Measurements from ENCODE around the gene ACSS2. TPM values are rescaled to one million over a fixed set of nuclear protein-coding genes. Genes with fewer than 3 reads are reported as not detected.

Gene ACSS2
- total RNA-seq, 1 donor from 2014 or later, result 131 TPM

DNA sequence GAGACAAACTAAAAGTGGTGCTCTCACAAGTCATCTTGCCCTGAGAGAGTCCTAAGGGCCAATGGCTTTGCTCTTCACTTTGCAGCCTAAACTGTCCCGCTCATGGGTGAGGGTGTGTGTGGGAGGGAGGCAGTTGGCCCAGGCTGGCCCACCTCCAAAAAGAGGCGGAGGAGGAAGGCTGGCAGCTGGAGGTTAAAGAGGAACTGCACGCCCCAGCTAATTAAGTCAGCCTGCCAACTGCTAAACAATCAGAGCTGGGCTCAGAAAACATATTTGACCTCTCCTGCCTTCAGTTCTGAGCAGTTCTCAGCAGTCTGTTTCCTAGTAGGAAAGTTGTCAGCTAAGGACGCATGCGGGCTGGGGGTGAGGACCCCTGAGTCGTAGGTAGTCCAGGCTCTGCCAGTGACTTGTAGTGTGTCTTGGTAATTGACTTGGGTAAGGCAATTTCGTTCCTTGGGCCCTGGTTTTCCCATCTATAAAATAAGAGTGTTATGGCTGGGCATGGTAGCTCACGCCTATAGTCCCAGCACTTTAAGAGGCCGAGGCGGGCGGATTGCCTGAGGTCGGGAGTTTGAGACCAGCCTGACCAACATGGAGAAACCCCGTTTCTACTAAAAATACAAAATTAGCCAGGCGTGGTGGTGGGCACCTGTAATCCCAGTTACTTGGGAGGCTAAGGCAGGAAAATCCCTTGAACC, 62.2 kb downstream of the ACSS2 start:
- ATAC-seq, result peak; percentile 71 to 80
- peak; percentile 74 for DNase-seq
- H3K9me3 ChIP-seq, result no peaks in the 10 kb centered on the region
- H3K36me3 ChIP-seq, result peaks cover 47% of the 10 kb centered on the region
- TF ChIP-seq, protein P1, sequence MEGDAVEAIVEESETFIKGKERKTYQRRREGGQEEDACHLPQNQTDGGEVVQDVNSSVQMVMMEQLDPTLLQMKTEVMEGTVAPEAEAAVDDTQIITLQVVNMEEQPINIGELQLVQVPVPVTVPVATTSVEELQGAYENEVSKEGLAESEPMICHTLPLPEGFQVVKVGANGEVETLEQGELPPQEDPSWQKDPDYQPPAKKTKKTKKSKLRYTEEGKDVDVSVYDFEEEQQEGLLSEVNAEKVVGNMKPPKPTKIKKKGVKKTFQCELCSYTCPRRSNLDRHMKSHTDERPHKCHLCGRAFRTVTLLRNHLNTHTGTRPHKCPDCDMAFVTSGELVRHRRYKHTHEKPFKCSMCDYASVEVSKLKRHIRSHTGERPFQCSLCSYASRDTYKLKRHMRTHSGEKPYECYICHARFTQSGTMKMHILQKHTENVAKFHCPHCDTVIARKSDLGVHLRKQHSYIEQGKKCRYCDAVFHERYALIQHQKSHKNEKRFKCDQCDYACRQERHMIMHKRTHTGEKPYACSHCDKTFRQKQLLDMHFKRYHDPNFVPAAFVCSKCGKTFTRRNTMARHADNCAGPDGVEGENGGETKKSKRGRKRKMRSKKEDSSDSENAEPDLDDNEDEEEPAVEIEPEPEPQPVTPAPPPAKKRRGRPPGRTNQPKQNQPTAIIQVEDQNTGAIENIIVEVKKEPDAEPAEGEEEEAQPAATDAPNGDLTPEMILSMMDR (IDR thresholded peaks at IDR 0.05), result no peak
- peak overlapping the region; percentile 37 for H3K27ac ChIP-seq
- no peaks in the 10 kb centered on the region for H3K27me3 ChIP-seq (ENCODE audit: low read depth)
- intact Hi-C loops (cut with DNase I), result no loop called here
- H3K4me1 ChIP-seq, result peaks cover 17% of the 10 kb centered on the region
- H3K4me3 ChIP-seq, result no peak overlapping the region

DNA sequence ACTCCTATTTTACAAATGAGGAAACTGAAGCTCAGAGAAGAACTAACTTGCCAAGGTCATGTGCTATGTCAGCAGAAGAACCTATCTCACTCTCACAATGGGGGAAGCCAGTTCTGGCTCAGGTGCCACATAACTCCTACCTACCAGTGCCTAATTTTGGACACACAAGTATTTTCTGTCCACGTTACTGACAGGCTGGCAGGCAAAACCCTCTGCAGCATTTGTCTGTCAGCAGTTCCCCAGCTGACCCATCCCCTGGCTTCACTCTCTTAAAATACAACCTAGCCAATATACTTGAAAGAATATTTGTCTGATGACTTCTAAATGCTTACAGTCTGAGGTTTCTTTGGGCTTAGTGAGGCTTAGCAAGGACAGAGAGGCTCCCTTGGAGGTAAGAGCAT, 63.7 kb downstream of the ACSS2 start:
- Histone ChIP-seq H3K4me3 (no peak overlapping the region), H3K9me3 (no peaks in the 10 kb centered on the region), H3K27ac (no peak overlapping the region), H3K4me1 (peaks cover 17% of the 10 kb centered on the region), H3K36me3 (peaks cover 50% of the 10 kb centered on the region), H3K27me3 (ENCODE audit: low read depth) (no peaks in the 10 kb centered on the region)
- TF ChIP-seq, protein P1 (IDR thresholded peaks at IDR 0.05), result no peak
- intact Hi-C loops (cut with DNase I), result no loop called here
- ATAC-seq (no peak), DNase-seq (no peak)

DNA sequence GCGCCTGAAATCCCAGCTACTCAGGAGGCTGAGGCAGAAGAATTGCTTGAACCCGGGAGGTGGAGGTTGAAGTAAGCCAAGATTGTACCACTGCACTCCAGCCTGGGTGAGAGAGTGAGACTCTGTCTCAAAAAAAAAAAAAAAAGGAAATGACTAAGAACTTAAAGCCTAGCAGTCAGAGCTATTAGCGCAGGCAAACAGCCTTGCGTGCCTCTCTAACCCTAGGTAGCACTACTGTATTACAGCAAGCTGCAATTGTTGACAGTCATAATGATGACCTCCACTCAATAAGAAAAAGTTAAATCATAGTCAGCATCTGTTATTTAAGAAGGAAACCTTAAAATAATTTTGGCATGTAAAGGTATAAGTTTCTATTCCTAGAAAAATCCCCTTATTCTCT, 64.8 kb downstream of the ACSS2 start:
- ATAC-seq (no peak), DNase-seq (no peak)
- no peaks in the 10 kb centered on the region for H3K9me3 ChIP-seq
- no peak overlapping the region for H3K4me3 ChIP-seq
- H3K4me1 ChIP-seq, result peaks cover 22% of the 10 kb centered on the region
- peaks cover 39% of the 10 kb centered on the region for H3K36me3 ChIP-seq
- no peak overlapping the region for H3K27ac ChIP-seq
- TF ChIP-seq, protein P1 (IDR thresholded peaks at IDR 0.05), result no peak
- intact Hi-C loops (cut with DNase I), result no loop called here
- no peaks in the 10 kb centered on the region for H3K27me3 ChIP-seq (ENCODE audit: low read depth)

DNA sequence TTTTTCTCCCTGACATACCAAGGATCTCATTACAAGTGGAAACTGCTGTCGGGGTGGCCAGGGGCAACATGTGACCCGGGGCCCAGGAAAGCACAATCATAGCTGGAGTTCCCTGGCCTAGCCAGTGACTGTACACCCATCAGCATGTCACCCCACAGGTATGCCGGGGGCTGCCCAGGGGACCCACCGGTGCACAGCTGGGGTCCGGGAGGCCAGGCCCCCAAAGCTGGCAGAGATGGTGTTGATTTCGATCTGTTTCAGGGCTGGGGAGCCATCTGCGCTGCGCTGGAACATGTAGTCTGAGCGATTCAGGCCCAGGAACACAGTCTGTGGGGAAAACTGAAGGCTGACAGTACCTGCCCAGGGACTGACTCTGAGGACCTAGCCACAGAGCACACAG, 65.9 kb downstream of the ACSS2 start:
- Histone ChIP-seq H3K27me3 (ENCODE audit: low read depth) (no peaks in the 10 kb centered on the region), H3K27ac (no peak overlapping the region), H3K4me1 (peaks cover 22% of the 10 kb centered on the region), H3K36me3 (peaks cover 31% of the 10 kb centered on the region), H3K9me3 (no peaks in the 10 kb centered on the region), H3K4me3 (no peak overlapping the region)
- TF ChIP-seq, protein P1 (IDR thresholded peaks at IDR 0.05), result no peak
- ATAC-seq (no peak), DNase-seq (no peak)
- intact Hi-C loops (cut with DNase I), result no loop called here

DNA sequence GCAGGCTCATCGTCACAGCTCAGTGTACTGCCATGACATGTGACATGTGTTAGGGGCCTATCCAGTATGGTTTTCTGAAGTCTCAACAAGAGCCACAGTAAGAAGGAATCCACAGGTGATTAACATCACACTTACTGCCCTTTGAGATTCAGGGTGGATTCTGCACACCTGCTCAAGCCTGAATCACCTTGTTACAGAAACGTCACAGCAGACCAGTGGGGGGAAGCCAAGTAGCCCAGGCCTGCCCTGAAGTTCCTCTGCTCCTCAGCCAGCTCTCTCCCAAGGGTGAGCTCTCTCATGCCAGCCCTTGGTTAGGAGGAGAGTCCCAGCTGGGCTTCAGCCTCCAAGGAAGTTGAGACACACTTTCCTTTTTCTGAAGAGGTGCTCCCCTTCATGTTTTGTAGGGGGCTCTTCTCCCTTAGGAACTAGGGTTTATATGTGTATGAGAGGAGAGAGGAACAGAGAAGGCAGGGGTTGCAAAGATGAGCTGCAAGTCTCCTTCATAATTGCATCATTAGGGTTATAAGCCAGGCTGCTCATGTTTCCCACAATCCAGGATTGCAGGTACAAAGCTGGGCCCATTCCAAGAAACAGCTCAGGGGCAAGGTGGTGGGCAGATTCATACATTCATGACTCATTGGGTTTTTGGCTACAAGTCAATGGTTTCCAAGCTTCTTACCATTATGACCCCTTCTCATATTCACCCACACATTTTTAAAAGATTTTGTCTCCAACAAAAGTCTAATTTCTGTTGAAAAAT, 67.6 kb downstream of the ACSS2 start:
- intact Hi-C loops (cut with DNase I), result no loop called here
- Histone ChIP-seq H3K36me3 (peaks cover 31% of the 10 kb centered on the region), H3K4me1 (peaks cover 13% of the 10 kb centered on the region), H3K27me3 (ENCODE audit: low read depth) (no peaks in the 10 kb centered on the region), H3K9me3 (no peaks in the 10 kb centered on the region), H3K27ac (no peak overlapping the region), H3K4me3 (no peak overlapping the region)
- DNase-seq (no peak), ATAC-seq (no peak)
- TF ChIP-seq, protein P1 (IDR thresholded peaks at IDR 0.05), result no peak
